ENCODE measurements around the gene GPC5.

DNA sequence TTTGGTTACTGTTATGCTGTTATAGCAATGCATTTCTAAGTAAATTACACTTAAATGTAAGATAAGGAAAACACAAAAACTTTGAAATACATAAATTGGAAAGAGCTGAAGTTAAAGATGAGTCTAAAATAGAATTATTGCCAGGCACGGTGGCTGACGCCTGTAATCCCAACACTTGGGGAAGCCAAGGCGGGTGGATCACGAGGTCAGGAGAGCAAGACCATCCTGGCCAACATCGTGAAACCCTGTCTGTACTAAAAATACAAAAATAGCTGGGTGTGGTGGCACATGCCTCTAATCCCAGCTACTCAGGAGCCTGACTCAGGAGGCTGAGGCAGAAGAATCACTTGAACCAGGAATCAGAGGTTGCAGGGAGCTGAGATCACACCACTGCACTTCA, 922.8 kb downstream of the GPC5 start:
- no peak for TF ChIP-seq POLR2A (IDR thresholded peaks at IDR 0.05)
- TF ChIP-seq, protein P1, sequence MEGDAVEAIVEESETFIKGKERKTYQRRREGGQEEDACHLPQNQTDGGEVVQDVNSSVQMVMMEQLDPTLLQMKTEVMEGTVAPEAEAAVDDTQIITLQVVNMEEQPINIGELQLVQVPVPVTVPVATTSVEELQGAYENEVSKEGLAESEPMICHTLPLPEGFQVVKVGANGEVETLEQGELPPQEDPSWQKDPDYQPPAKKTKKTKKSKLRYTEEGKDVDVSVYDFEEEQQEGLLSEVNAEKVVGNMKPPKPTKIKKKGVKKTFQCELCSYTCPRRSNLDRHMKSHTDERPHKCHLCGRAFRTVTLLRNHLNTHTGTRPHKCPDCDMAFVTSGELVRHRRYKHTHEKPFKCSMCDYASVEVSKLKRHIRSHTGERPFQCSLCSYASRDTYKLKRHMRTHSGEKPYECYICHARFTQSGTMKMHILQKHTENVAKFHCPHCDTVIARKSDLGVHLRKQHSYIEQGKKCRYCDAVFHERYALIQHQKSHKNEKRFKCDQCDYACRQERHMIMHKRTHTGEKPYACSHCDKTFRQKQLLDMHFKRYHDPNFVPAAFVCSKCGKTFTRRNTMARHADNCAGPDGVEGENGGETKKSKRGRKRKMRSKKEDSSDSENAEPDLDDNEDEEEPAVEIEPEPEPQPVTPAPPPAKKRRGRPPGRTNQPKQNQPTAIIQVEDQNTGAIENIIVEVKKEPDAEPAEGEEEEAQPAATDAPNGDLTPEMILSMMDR (IDR thresholded peaks at IDR 0.05), result no peak

Data from testis (tissue), 2 donors.